Left renal pelvis (tissue), 4 donors: ENCODE results near the gene SPTLC2. TPM values are rescaled to one million over a fixed set of nuclear protein-coding genes. Genes with fewer than 3 reads are reported as not detected.
"Not testable (repeated sequence)": the region's sequence is repeated elsewhere in the genome, so short reads cannot be mapped to it uniquely, and the experiment has no call there.

ENCODE experiments used
- DNase-seq, 4 donors: peaks; one replicate each; pipeline ENCODE4 v3.0.0-alpha.2; 2013; ENCODE audit warnings: low read depth in 4 of 4, low spot score in 3 of 4
- polyA plus RNA-seq, 4 donors: library from polyadenylated mRNA; unstranded; fragments of 120-200 nt; gene quantifications; one replicate each; pipeline ENCODE4 v1.2.1, GENCODE V29; 2013; ENCODE audit not compliant: insufficient read length in 4 of 4

SPTLC2 gene
- polyA plus RNA-seq, 4 donors: 35.2 to 72.9 (median 69.2) TPM

GRCh38 chr14:77554816-77555599 is 61.4 kb downstream of the SPTLC2 start:
- no peak for DNase-seq

- no peak for DNase-seq
These were observed 62.2 kb downstream of the SPTLC2 start for GRCh38 chr14:77554207-77554606.

- no peak for DNase-seq
These were observed 67.0 kb downstream of the SPTLC2 start for GRCh38 chr14:77549451-77549850.

- no peak for DNase-seq
These were observed 68.8 kb downstream of the SPTLC2 start for GRCh38 chr14:77547512-77548180.

GRCh38 chr14:77545171-77545570 is 71.3 kb downstream of the SPTLC2 start:
- DNase-seq: not testable (repeated sequence)

GRCh38 chr14:77544571-77544970 is 71.9 kb downstream of the SPTLC2 start:
- no peak for DNase-seq

GRCh38 chr14:77543637-77544334 is 72.7 kb downstream of the SPTLC2 start:
- DNase-seq: no peak

- no peak for DNase-seq
These were observed 73.2 kb downstream of the SPTLC2 start for GRCh38 chr14:77543240-77543551.

GRCh38 chr14:77542421-77543239 is 73.8 kb downstream of the SPTLC2 start:
- no peak for DNase-seq

- DNase-seq: no peak
These were observed 74.5 kb downstream of the SPTLC2 start for GRCh38 chr14:77541905-77542304.

GRCh38 chr14:77536951-77537350 is 79.5 kb downstream of the SPTLC2 start:
- DNase-seq: not testable (repeated sequence)

GRCh38 chr14:77531071-77531470 is 85.4 kb downstream of the SPTLC2 start:
- DNase-seq: no peak

- DNase-seq: no peak
These were observed 86.5 kb downstream of the SPTLC2 start for GRCh38 chr14:77529963-77530362.

GRCh38 chr14:77529213-77529612 is 87.2 kb downstream of the SPTLC2 start:
- DNase-seq: no peak

- DNase-seq: not testable (repeated sequence)
These were observed 87.7 kb downstream of the SPTLC2 start for GRCh38 chr14:77528701-77529100.

GRCh38 chr14:77526266-77526665 is 90.2 kb downstream of the SPTLC2 start:
- DNase-seq: peak in 3 of 4 donors; percentile 19 to 46 (median 29)

GRCh38 chr14:77524536-77524935 is 91.9 kb downstream of the SPTLC2 start:
- DNase-seq: no peak

- no peak for DNase-seq
These were observed 93.3 kb downstream of the SPTLC2 start for GRCh38 chr14:77523109-77523508.

GRCh38 chr14:77520555-77520954 is 95.9 kb downstream of the SPTLC2 start:
- no peak for DNase-seq

GRCh38 chr14:77516126-77516525 is 100.3 kb downstream of the SPTLC2 start:
- DNase-seq: no peak
